ENCODE data around the gene SURF2.
"Not testable (repeated sequence)": the region's sequence is repeated elsewhere in the genome, so short reads cannot be mapped to it uniquely, and the experiment has no call there.

The SURF2 gene

DNA sequence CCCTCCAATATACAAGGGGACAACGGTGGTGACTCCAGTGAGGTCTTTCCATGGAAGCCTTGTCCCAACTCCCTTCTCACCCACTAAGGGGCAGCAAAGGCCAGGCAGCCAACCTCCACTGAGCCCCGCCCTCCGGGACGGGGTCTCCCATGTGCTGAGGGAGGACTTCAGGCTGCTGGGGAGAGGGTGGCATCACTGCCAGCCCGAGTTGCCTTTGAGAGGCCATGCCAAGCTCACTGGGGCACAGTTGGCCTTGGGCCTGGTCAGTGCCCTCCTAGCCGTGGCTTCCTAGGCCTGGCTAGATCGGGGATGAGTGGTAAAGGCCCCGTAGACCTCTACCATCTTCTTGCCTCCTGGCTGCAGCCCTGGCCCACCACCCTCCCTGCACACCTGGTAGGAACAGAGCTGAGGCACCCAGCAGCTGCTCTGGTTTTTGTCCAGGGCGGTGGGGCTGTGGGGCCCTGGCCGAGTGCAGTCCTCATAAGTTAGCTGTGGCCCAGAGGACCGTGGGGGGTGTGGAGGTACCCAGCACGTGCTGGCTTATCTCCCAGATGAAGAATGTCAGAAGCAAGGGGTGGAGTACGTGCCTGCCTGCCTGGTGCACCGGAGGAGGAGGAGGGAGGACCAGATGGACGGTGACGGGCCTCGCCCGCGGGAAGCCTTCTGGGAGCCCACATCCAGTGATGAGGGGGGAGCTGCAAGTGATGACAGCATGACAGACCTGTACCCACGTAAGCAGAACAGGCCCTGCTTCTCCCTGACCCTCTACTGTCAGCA, 3.2 kb downstream of the SURF2 start:
- DNase-seq: no peak

DNA sequence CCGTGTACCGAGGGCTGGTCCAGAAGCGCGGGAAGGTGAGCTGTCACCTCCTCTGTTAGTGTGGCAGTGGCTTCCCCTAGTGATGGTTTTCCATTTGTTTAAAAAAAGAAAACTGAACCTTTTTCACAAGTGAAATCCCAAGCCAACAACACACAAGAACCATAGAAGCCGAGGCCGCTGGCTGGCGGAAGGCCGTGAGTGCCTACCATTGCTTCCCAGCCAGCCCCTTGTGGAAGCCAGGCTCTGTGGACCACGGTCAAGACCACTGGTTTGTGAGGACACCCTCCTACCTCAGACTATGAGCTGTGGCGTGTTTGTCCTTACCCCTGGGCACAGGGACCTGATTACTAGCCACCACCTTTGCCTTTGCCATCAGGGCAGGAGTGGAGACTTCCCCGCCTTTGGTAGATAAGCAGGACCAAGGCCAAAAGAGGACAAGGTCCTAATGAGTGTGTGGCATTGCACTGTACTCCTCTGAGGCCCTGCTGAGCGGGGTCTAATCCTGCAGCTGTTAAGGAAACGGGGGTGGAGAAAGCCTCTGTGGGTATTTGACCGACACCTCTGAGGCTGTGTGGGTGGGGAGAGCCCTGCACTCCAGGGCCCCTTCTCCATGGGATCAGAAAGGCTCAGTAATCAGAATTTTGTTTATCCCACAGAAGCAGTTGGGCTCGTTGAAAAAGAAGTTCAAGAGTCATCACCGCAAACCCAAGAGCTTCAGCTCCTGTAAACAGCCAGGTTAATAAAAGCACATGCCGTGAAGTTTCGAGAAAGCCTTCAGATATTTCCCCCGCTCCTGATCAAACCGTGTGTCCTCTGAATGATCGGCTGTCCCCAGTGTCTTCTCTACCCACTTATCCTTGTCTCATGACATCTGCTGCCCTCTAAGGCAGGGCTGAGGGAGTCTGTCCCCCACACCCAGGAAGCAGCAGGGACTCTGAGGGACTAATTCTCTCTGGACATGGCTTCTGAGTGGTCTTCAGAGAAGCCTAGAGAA, 4.3 kb downstream of the SURF2 start:
- no peak for DNase-seq

- no peak for DNase-seq
Measured at GRCh38 chr9:133361507-133362092, 5.2 kb downstream of the SURF2 start.

DNA sequence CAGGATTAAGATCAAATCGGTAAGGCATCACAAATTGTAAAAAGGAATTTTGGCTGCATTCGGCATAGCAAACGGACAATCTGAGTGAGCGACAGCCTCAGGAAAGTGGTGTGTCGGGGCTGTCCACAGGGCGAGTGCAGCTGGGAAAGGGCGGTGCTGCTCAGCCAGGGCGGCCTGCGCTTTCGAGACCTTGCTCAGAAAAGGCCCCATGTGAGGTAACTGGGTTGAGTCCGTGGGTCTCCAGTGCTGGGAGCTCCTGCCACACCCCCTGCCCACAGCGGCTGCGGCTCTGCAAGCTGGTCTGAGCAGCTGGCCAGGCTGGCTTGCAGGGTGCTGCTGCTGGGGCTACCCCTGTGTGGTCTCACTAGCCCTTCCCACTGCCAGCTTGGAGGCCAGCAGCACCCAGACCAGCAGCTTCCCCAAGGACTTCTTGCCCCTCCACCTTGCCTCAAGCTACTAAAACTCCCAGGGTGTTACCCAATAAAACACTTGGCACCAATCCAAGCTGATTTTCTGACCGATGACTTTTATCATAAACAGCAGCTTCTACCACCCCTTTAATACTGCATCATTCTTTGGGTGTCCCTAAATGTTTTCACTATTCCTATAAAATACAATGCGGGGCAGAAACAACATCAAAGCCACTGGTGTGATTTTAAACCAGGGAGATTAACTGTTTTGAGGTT, 6.2 kb downstream of the SURF2 start:
- DNase-seq: no peak

- no peak for DNase-seq
Measured at GRCh38 chr9:133366435-133366834, 10.1 kb downstream of the SURF2 start.

DNA sequence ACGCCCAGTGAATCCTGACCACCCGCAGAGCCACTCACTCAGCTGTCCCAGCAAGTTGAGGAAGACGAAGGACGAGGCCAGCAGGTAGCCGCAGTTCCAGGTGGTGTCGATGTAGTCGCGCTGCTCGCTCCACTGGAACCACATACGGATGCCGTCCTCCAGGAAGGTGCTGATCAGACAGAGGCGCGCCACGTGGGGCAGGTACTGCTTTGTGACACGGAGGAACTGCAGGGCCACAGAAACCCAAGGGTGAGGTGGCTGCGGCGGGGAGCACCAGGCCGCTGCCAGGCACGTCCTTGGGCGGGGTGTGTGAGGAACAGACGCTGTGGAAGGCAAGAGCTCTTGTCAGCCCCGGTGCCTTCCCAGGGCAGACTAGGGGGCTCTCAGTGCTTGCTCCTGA, 10.9 kb downstream of the SURF2 start:
- no peak for DNase-seq

DNA sequence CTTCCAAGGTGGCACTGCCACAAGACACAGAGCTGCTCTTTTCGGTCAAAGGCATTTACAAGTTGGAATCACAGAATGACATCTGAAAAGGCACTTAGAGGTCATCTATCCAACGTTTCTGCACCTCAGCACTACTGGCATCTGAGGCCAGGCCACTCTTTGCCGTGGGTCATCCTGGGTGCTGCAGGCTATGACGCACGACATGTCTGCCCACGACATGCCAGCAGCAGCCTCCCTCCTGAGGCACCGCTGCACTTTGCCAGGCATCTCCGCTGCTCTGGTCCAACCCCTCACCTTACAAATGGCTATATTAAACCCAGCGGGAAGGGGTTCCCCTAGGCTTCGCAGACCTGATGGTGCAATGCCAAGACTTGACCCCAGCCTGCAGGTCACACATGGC, 11.4 kb downstream of the SURF2 start:
- DNase-seq: no peak

- no peak for DNase-seq
Measured at GRCh38 chr9:133368249-133368881, 12.0 kb downstream of the SURF2 start.

- no peak for DNase-seq
Measured at GRCh38 chr9:133369422-133369821, 13.1 kb downstream of the SURF2 start.

DNA sequence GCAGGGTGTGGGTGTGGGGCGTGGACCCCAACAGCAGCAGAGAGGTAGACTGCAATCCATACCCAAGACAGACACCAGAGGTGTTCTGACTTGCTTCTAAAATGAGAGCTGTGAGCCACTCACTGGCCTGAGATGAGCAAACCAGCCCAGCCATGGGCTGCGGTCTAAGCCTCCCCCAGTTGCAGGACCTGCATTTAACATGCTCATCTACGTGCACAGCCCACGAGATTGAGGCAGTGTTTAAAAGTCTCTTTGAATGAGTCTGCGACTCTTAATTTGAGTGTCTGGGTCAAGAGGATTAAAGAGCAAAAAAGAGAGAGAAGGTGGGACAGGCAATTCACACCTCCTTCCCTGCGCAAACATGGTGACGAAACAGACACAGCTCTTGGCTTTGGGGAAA, 13.6 kb downstream of the SURF2 start:
- peak; percentile 26 for DNase-seq

GRCh38 chr9:133370685-133371084, 14.3 kb downstream of the SURF2 start:
- DNase-seq: peak; percentile 80

GRCh38 chr9:133371261-133371711, 14.9 kb downstream of the SURF2 start:
- DNase-seq: peak; percentile 85

DNA sequence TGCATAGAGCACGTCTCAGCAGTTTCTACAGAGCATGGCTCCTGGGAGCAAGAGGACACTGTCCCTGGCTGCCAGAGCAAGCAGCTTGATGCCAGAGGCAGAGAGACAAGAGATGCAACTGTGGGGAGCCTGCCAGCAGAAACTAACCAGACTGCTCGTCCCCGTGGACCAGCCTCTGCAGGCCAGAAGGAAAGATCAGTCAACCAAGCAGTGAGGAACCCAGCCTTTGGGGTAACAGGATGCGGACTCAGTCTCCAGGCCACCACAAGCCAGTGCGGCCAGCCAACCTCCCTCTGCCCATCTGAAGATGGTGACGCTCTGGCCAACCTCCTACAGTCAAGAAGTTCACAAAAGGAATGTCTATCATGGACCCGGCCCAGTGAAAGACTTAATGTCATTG, 15.8 kb downstream of the SURF2 start:
- DNase-seq: no peak

DNA sequence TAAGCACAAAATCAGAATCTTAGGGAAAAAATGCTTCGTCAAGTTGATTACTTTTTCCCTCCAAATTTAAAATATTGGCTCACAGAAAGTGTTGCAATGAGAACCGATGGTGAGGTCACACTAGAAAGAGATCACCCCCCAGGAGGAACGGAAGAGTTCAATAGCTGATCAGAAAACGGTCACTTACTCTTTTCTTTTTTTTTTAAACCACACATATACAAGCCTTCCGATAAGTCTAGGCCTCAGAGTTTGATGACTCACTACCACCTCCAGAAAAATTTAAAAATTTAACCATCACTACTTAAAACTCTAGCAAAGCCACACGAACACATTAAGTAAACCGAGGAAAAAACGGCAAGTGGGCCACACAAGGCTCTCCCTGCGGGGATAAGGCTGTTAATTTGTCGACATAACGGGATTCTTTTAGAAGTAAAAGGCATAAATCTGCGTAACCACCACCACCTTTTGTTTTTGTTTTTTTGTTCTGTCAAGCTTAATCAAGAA, 18.3 kb downstream of the SURF2 start:
- peak; percentile 68 for DNase-seq

- DNase-seq: no peak
Measured at GRCh38 chr9:133375116-133375723, 18.9 kb downstream of the SURF2 start.

GRCh38 chr9:133375724-133376654, 19.6 kb downstream of the SURF2 start, which contains the start of the genes STKLD1 and SURF4:
Gene STKLD1, plus strand, starts transcription at chr9:133376366. Its CDS starts 108 bp downstream, at chr9:133376474.
Gene SURF4, minus strand, starts transcription at chr9:133376060. Its CDS starts 91 bp downstream, at chr9:133375969.
- peak; percentile 92 for DNase-seq

GRCh38 chr9:133377280-133377679, 20.9 kb downstream of the SURF2 start:
- DNase-seq: not testable (repeated sequence)

DNA sequence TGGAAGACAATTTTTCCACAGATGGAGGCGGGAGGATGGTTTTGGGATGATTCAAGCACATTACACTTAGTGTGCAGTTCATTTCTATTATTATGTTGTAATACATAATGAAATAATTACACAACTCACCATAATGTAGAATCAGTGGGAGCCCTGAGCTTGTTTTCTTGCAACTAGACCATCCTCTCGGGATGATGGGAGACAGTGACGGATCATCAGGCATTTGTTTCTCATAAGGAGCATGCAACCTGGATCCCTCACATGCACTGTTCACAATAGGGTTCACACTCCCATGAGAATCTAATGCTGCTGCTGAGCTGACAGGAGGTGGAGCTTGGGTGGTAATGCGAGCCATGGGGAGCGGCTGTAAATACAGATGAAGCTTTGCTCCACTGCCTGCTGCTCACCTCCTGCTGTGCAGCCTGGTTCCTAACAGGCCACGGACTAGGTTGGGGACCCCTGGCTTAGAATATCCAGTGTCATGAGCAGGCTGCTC, 21.4 kb downstream of the SURF2 start:
- no peak for DNase-seq

DNA sequence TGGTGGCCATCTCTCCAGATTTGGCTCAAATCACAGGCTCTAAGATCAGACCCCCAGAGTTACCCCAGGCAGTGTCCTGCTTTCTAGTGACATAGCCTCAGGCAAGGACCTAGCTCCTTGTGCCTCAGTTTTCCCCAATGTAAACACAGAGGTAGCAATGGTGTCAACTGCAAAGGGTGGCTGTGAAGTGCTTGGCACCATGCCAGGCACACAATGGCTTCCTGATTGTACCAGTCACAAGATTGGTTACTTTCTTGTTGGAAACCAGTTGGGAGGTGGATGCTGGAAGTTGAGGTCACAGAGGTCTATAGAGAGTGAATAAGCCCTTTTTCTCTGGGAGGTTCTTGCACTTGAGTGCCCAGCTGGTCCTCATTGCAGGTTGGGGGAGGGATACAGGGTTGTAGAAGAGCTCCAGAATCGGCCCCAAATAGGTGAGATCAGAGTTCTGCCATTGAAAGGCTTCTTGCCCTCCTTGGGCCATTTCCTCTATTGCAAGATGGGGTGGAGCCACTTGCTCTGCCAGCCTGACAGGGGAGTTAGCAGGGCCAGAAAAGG, 22.1 kb downstream of the SURF2 start:
- no peak for DNase-seq
